SU-DHL-6 (cell line): ENCODE results near the gene HPSE.

Source experiments
- CTCF ChIP-seq: fragments of 200-600 bp; sonication (generic); IDR thresholded peaks from one replicate; pipeline ENCODE4 v1.5.1; 2017; ENCODE audit warnings: antibody characterized with exemption, mild to moderate bottlenecking, low read length, moderate library complexity; ENCODE audit not compliant: insufficient read depth, poor library complexity, severe bottlenecking
- EZH2phosphoT487 ChIP-seq: fragments of 200-600 bp; sonication (generic), shearing (Covaris generic); conservative IDR thresholded peaks from 2 replicates; pipeline ENCODE4 v1.6.1; 2018; ENCODE audit warnings: mild to moderate bottlenecking, antibody characterized with exemption, low read length, moderate library complexity, mixed read lengths

DNA sequence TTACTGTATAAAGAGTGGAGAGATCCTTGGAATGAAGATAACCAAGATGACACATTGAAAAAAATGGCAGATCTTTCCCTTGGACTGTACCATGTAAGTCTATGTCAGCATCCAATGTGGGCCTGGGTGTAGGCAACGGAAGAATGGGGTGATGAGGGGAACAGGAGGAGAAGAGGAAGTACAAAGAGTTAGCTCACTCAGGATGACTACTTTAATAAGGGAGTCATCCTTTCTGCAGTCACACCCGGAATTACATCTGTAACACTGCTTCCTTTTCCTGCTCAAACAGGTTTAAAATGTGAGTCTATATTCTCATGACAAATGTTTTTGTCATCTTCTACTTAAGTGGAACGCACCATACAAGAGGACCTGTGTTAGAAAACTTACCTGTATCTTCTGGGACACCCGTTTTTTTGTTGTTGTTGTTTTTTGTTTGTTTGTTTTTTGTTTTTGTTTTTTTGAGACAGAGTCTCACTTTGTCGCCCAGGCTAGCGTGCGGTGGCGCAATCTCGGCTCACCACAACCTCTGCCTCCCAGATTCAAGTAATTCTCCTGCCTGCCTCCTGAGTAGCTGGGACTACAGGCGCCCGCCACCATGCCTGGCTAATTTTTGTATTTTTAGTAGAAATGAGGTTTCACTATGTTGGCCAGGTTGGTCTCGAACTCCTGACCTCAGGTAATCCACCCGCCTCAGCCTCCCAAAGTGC lies 18.0 kb downstream of the HPSE start:
- no peak for TF ChIP-seq CTCF
- no peak for TF ChIP-seq EZH2phosphoT487
